Activated T-helper 1 cell treated with anti-CD3 and anti-CD28 coated beads, Interleukin-2, amount 50 U/mL, for 16 hours (primary cell): ENCODE measurements around the gene OVCA2.

Source experiments
- DNase-seq, 2 donors: peaks; one replicate each; pipeline ENCODE4 v3.0.0-alpha.2; 2020; ENCODE audit warnings: low read depth in 1 of 2, low spot score in 1 of 2

Gene OVCA2

DNA sequence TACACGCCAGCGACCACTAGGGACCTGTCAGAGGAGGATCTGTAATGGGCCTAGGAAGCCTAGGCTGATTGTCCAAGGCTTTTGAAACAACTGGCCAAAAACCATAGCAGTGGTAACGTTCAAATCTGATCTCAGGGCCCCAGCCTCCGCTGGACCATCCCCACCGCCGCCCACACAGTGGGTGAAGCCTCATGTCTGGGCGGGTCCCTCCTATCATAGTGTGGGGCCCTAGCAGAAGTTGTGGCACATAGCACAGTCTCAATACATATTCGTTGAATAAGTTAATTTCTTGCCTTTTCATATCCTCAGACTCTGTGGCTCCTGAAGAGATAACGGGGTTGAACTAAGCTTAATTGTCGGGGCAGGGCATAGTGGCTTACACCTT, 11.1 kb upstream of the OVCA2 start:
- DNase-seq, result no peak

DNA sequence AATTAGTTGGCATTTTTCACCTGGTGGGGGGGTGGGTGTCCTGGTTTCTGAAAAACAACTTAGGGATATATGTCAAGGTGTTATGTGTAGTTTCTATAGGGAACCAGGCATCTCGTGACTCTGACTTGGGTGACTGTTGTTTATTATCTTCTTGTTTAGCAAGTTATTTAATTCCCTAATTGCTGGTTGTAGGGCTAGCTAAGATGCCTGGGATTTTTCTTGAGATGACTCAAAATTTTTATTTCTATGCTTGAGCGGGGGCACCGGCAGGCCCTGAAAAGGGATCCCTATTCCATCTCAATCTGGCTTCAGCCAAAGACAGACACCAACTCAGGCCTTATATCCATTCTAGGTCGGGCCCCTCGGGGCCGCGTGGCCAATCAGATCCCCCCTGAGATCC, 8.7 kb upstream of the OVCA2 start:
- DNase-seq, result no peak

DNA sequence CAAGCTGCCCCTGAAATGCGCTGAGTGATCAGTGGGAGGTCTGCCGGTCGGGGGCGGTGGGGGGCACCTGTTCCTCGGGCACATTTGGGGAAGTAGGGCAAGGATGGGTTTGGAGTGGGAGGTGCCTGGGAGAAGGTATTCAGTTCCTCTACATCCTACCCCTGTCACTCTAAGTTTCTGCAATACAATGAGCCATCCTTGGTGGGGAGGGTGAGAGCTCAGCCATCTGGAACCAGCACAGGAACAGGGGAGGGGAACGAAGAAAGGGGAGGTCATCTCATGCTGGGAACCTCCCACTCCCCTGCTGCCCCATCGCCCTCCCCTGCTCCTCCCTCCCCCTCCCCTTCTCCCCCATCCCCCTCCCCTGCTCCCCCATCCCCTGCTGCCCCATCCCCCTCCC, 7.7 kb upstream of the OVCA2 start:
- DNase-seq, result no peak

DNA sequence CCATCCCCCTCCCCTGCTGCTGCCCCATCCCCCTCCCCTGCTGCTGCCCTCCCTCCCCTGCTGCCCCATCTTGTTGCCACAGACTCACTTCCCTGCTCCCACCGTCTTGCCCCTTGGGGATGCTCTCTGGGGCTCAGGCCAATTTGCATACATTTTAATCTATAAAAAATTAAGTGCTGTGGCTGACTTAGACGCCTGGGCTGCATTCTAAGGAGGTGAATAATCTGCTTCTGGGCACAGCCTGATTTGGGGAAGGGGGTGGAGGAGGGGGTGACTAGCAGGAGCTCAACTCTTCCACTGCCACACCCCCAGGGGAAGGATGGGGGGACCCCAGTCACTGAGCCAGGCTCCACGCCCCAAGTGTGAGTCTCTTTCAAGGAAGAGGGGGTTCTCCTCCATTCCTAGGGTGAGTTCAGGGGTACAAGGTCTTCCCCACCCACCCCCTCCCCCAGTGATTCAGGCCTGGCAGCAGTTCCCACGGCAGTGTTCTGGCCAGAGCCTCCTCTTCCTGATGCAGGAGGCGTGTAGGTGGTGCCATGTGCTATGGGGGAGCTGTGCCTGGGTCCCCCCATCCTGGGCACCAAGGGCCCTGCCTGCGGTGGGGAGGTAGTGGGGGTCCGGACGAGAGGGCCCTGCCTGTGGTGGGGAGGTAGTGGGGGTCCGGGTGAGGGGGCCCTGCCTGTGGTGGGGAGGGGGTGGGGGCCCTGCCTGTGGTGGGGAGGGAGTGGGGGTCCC, 6.8 kb upstream of the OVCA2 start:
- no peak for DNase-seq

DNA sequence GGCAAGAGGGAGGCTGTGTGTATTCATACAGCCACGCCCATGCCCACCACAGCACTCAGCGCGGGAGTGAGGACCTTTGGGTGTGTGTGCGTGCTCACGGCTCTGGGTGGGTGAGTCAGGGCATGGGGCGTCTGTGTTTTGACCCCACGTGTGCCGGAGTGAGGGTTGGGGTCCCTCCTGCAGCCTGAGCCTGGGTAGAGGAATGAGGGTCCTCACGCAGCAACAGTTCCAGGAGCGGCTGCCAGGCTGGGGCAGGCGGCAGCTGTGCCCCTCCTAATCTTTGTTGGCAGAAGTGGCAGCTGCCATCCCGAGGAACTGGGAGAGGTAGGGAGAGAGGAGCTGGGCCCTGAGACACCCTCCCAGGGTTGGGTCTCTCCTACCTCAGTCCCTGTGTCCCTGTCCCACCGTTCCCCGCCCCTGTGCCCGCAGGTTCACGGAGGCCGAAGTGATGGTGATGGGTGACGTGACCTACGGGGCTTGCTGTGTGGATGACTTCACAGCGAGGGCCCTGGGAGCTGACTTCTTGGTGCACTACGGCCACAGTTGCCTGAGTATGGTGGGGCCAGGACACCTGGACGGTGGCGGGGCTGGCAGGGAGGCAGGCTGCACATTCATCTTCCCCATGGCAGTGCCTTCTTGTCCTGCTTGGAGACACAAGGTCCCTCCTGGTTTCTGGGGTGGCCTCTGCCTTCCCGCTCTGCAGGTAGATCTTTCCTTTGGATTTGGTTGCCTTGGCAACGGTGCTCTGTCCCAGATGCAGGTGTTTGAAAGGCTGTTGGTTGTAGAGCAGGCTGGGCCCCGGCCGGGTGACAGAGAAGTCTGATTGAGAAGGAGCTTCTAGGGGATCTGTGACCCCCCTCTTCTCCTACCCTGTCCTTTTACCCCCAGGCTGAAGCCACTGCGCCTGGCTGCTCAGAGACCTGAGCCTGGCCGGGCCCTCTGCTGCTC, 6.0 kb upstream of the OVCA2 start:
- no peak for DNase-seq

DNA sequence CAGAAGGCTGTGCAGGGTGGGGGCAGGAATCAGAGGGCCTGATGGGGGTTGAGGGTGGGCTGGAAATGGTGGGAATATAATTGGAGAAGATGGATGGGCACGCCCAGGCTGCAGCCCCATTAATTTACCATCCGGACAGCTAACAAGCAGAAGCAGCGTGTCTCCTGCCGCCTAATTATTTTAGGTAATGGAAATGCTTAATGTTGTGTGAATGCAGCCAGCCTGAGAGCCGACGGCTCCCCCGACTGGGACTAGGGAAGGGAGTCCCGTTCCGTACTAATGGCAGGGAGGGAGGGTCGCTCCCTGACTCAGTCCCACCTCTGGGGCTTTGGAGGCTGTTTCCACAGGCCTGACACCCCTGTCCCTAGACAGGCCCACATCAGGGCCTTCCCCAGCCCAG, 4.7 kb upstream of the OVCA2 start:
- DNase-seq, result no peak

DNA sequence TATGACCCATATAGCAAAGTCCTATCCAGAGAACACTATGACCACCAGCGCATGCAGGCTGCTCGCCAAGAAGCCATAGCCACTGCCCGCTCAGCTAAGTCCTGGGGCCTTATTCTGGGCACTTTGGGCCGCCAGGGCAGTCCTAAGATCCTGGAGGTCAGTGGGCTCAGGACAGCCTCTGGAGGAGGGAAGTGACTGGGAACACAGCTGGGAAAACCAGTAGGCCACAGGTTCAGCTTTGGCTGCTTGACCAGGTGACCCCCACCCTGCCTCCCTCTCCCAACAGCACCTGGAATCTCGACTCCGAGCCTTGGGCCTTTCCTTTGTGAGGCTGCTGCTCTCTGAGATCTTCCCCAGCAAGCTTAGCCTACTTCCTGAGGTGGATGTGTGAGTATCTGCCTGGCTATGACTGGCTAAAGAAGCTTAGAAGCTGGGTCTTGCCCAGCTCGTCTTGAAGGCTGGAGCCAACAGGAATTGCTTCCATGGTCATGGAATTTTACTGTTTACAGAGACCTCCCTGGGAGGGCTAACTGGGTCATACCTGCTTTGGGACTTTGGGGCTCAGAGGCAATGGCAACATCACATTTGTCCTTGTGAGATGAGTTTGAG, 1.5 kb upstream of the OVCA2 start:
- no peak for DNase-seq

DNA sequence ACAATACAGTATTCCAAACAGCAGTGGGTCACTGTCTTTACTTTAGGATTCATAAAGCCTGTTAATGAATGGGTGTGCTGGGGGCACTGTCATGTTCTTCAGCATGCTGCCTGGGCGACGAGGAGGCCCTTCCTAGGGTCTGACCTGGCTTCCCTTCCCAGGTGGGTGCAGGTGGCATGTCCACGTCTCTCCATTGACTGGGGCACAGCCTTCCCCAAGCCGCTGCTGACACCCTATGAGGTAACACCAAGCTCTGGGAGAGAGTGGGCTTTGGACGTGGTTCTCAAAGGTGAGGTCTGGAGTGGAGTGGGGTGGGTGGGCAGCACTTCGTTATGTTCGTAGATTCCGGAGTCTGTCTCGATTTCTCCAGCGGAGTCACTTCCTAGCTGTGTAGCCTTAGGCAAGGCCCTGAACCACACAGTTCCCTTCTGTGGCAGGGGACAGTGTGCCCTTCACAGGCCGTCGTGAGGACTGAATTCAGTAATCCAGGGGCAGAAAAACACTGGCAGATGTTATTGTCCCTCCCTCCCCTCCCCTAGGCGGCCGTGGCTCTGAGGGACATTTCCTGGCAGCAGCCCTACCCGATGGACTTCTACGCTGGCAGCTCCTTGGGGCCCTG, 771 bp upstream of the OVCA2 start:
- no peak for DNase-seq

DNA sequence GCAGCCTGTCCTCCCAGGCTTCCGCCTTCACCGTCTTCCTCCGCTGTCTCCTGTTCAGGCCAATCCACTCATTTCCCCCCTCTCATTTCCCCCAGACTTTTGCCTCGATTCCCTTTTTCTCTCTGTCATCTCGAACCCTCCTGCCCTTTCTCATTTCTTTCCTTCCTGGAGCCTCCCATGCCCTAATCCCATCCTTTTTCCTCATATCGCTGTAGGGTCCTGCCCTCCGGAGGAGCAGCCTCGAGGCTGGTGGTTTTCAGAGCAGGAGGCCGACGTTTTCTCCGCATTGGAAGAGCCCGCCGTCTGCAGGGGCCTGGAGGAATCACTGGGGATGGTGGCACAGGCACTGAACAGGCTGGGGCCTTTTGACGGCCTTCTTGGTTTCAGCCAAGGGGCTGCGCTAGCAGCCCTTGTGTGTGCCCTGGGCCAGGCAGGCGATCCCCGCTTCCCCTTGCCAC, 597 bp downstream of the OVCA2 start:
- DNase-seq, result no peak

DNA sequence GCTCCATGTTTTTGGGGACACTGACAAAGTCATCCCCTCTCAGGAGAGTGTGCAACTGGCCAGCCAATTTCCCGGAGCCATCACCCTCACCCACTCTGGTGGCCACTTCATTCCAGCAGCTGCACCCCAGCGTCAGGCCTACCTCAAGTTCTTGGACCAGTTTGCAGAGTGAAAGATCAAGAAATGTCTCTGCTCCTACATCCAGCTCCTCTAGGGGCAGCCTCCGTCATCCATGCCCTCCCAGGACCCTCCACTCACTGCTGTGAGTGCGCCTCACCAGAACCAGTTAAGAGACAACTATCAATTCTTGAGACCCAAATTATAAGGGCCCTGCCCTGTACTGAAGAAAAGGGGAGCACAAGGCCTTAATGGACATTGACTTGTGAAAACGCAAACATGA, 1.1 kb downstream of the OVCA2 start:
- no peak for DNase-seq

DNA sequence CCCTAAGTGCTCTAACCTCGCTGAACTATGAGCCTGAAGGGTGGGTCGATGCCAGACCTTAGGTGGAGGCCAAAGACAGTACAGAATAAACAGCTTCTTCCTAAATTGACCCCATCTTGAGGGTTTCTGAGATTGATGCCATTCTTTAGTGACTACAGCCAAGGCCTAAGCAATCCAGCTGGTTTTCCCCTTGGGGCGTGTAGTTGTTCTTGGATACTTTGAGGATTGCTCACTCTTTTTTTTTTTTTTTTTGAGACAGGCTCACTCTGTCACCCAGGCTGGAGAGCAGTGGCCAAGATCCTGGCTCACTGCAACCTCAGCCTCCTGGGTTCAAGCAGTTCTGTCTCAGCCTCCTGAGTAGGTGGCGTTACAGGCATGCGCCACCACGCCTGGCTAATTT, 2.0 kb downstream of the OVCA2 start:
- no peak for DNase-seq

DNA sequence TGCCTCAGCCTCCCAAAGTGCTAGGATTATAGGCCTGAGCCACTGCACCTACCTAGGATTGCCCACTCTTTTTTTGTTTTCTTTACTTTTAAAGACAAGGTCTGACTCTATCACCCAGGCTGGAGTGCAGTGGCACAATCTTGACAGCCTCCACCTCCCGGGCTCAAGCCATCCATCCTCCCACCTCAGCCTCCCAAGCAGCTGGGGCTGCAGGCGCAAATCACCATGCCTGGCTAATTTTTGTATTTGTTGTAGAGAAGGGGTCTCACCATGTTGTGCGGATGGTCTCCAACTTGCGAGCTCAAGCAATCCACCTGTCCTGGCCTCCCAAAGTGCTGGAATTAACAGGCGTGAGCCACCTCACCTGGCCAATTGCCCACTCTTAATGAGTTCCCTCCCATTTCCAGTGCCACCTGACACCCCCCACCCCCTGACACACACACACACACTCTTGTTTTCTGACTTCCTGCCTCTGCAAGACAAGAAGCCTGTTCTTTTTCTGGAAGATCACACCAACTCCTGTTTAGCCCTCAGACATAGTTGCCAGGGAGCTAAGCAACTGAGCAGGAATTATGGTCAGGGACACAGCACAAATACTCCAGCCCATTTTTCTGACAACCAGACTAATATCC, 2.6 kb downstream of the OVCA2 start:
- no peak for DNase-seq

DNA sequence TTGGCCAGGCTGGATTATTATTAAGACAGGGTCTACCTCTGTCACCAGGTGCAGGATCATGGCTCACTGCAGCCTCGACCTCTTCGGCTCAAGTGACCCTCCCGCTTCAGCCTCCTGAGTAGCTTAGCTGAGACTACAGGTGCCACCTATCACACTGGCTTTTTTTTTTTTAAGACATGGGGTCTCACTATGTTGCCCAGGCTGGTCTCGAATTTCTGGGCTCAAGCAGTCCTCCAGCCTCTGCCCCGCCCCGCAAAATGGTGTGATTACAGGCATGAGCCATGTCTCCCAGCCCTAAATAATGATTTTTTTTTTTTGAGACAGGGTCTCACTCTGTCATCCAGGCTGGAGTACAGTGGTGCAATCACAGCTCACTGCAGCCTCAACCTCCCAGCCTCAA, 5.8 kb downstream of the OVCA2 start:
- no peak for DNase-seq

DNA sequence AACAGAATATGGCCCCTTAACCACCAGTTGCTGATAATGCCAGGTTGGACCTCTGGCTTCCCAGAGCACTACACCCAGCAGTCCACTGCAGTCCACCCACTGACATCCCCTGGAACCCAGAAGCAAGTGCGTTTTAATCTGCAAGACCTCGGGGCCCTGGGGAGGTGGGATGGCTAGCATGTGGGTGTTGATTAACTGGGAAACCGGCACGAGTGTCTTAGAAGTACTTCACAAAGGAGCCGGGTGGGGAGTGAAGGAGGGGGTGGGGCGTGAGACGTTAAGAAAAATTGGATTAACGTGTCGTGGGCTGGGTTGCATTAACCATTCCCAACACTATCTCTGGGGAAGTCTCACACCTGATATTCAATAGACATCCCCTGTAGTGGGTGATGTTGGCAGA, 7.0 kb downstream of the OVCA2 start:
- DNase-seq, result no peak

DNA sequence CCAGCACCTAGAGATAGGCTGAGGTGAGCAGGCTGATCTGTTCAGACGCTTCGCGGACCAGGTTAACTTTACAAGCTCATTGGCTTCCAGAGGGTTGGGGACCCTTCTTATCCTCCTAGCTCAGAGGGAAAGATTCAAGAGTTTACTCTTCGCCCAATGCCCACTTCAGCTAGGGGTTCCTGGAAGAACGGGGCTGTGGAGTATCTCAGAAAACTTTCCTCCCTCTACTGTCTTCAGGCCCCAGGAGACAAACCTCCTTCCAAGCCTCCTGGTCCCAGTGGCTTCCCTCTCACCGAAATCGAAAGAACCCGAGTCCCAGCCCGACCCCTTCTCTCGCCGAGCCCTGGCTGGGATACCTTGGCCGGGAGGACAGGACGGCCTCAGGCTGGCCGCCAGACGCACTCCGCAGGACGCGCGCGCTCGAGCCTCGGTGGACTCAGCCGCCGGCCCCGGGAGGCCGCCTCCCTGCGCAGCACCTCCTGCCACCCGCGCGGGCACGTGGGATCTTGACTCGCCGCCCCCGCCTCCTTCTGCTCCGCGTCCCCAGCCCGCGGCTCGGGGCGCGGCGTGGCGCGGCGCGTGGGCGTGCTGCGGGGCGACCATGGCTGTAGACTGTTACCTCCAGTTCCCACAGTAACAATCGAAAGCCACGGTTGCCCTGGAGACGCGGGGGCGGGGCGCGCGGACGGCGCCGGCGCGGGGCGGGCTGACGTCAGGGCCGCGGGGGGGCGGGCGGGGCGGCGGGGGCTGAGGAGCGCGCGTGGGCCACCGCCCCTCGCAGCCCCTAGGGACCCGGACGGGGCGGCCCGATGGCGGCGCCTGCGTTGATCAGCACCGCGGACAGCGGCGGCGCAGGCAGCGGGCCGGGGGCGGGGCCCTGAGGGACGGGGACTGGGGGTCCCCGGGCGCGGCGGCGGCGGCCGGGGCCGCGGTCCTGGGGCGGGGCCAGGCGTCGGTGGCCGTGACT, 7.8 kb downstream of the OVCA2 start:
- DNase-seq, result peak; percentile 83 to 88

DNA sequence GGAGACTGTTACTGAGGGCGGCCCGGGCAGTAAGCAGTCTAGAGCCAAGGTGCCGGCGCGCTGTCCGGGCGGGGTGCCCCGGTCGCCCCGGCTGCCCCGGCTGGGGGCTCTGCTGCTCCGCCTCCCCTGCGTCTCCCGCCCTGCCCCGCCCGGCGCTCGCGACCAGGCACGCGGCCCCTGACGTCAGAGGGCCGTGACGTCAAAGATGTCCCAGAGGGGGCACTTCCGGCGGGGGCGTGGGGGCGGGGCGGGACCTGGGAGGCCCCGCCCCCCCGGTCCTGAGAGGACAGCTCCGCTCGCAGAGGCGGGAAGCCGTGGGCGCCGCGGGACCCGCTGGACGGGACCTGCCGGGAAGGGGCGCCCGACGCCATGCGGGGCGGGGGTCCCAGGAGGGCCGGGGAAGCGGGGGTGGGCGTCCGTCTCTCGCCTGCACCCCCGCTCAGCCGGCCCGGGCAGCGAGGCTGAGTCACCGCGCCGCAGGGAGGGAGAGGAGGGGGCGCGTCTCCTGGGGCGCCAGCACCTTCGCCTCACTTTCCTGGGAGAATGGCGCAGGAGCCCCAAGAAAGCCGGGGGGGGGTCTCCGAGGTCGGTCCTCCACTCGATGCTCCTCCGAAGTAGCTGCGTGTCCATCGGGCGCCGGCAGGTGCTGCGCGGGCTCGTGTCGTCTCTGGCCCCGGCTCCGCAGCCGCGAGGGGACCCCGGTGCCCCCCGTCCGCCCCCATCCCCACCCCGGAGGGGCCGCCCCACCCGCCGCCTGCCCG, 8.7 kb downstream of the OVCA2 start:
- DNase-seq, result peak in 1 of 2 donors; percentile 66

DNA sequence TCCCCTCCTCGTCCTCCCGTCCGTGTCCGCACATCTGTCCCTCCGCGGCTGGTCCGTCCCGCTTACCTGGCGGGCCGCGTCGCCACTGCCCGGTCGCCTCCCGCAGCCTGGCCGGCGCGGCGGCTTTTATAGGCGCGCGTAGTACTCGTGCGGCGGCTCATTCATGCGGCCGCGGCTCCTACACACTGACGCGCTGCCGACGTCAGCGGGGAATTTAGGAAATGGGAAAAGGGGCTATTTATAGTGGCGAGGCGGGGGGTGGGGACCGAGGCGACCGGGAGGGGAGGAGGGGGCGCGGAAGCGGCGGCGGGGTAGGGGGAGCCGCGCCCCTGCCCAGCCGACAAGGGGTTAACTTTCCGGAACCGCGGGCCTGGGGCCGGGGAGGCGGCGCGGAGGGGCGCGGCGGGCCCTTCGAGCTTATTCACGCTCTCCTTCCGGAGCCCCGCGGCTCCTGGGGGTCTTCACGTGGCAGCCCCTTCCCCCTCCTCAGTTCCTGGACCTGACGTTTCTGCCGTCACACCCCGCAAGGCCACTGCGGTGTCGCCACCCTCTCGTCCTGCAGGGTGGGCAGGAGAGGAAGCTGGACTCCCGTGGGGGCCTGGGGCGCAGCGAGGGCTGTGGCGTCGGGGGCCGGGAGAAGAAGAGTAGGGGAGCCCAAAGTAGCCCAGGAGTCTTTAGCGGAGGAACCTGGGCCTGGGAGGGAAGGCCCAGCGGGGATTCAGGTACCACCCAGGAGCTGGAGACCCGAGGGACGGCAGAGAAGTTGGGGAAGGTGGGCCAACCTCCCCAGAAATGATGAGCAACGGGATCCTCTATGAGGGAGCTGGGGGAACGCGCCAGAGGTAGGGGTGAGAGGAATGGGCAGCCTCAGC, 9.5 kb downstream of the OVCA2 start:
- DNase-seq, result no peak

DNA sequence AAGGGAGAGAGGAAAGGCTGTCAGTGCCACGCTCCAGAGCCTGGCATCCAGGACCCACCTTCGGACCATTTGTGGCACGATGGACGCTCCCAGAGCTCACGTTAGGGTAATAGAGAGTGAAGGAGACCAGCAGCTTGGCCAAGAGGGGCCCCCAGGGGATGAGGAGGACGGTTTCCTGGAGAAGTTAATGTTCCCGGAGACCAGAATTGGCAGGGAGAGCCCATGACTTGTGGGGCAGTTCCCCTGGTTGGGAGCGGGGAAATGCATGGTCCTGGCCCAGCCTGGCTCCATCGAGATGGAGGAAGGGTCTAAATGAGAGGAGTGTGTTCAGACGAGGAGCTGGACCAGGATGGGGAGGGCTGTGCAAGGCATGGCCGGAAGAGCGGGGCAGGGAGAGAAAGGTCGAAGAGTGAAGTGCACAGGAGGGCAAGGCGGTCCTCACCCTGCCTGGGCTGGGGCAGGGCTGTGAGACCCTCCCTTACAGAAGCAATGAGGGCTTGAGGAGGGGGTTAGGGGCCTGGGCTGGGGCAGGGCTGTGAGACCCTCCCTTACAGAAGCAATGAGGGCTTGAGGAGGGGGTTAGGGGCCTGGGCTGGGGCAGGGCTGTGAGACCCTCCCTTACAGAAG, 10.2 kb downstream of the OVCA2 start:
- no peak for DNase-seq
